Peyer's patch (tissue), 4 donors: ENCODE measurements around the gene BUB3.

Experiments
- CTCF ChIP-seq, 6 experiments: fragments of 450-650 bp in 4 of 6; fragments of 200-600 bp in 2 of 6; sonication (generic) in 1 of 6; IDR thresholded peaks; one replicate each; pipeline ENCODE4 v1.5.1; 2017 to 2019; ENCODE audit warnings: antibody characterized with exemption in 6 of 6, mild to moderate bottlenecking in 3 of 6, moderate library complexity in 1 of 6
- POLR2A ChIP-seq, 2 donors: fragments of 450-650 bp; IDR thresholded peaks; one replicate each; pipeline ENCODE4 v1.5.1; 2017; ENCODE audit warnings: antibody characterized with exemption in 2 of 2, mild to moderate bottlenecking in 2 of 2, moderate library complexity in 2 of 2

- TF ChIP-seq CTCF (IDR thresholded peaks at IDR 0.05) (no peak), POLR2A (IDR thresholded peaks at IDR 0.05) (no peak)
These were observed 48.3 kb downstream of the BUB3 start for GRCh38 chr10:123202506-123202905.
